Smooth muscle cell (in vitro differentiated cells): Measurements from ENCODE around the gene SNAPC2. TPM values are rescaled to one million over a fixed set of nuclear protein-coding genes. Genes with fewer than 3 reads are reported as not detected.

Experiments
- DNase-seq: peaks from one replicate; lab custom pipeline; 2025; ENCODE audit not compliant: unreplicated experiment; lab: John Stamatoyannopoulos, UW
- H2AFZ ChIP-seq: fragments of 200-600 bp; sonication (generic); 2 replicates; pipeline ENCODE4 v1.6.0; 2016; ENCODE audit warnings: antibody characterized with exemption, low read depth, mild to moderate bottlenecking
- H3F3A ChIP-seq: fragments of 200-600 bp; sonication (generic); 2 replicates; pipeline ENCODE4 v1.6.0; 2017; ENCODE audit warnings: antibody characterized with exemption, low read depth
- H3K27ac ChIP-seq: fragments of 200-600 bp; sonication (generic); 2 replicates; pipeline ENCODE4 v1.5.1; 2016; ENCODE audit warnings: low read depth, mild to moderate bottlenecking
- H3K27me3 ChIP-seq: fragments of 200-600 bp; sonication (generic); 2 replicates; pipeline ENCODE4 v1.6.1; 2016; ENCODE audit warnings: low read depth, mild to moderate bottlenecking
- H3K36me3 ChIP-seq: fragments of 200-600 bp; sonication (generic); 2 replicates; pipeline ENCODE4 v1.5.1; 2016; ENCODE audit warnings: low read depth
- H3K4me1 ChIP-seq: fragments of 200-600 bp; sonication (generic); 2 replicates; pipeline ENCODE4 v1.5.1; 2016; ENCODE audit warnings: low read depth
- H3K4me2 ChIP-seq: fragments of 200-600 bp; sonication (generic); 2 replicates; pipeline ENCODE4 v1.6.0; 2016; ENCODE audit warnings: mild to moderate bottlenecking
- H3K4me3 ChIP-seq: fragments of 200-600 bp; sonication (generic); 2 replicates; pipeline ENCODE4 v1.5.1; 2016; ENCODE audit warnings: mild to moderate bottlenecking
- H3K79me2 ChIP-seq: fragments of 200-600 bp; sonication (generic); 2 replicates; pipeline ENCODE4 v1.6.0; 2016; ENCODE audit warnings: low read depth, mild to moderate bottlenecking
- H3K9ac ChIP-seq: fragments of 200-600 bp; sonication (generic); 2 replicates; pipeline ENCODE4 v1.6.0; 2016; ENCODE audit warnings: low read depth
- H3K9me3 ChIP-seq: fragments of 200-600 bp; sonication (generic); replicated peaks from 2 replicates; pipeline ENCODE4 v1.5.1; 2016; ENCODE audit warnings: low read depth
- H4K20me1 ChIP-seq: fragments of 200-600 bp; sonication (generic); 2 replicates; pipeline ENCODE4 v1.6.0; 2016; ENCODE audit warnings: low read depth
- WGBS: methylation state at CpG from one replicate; pipeline ENCODE4 v1.1.7; 2016; ENCODE audit warnings: low lambda C conversion rate; 5-methylcytosine and 5-hydroxymethylcytosine counted together
- polyA plus RNA-seq: library from polyadenylated mRNA; unstranded; fragments of >200 nt; fragmentation: Nextera tagmentation; extraction: Ambion mirVana; gene quantifications from 2 replicates; pipeline ENCODE4 v1.2.1, GENCODE V29; 2016
- total RNA-seq: library from RNA; depleted of rRNA; stranded (reverse); fragments of >200 nt; gene quantifications from 2 replicates; pipeline ENCODE4 v1.2.3, GENCODE V29; 2014
- TF ChIP-seq, protein P1 (sequence below): fragments of 200-600 bp; sonication (generic); IDR thresholded peaks from 2 replicates; pipeline ENCODE4 v1.5.1; 2017; ENCODE audit warnings: borderline replicate concordance, mild to moderate bottlenecking, antibody characterized with exemption; ENCODE audit not compliant: insufficient read depth, poor library complexity, severe bottlenecking

SNAPC2 gene
- total and polyA plus RNA-seq, 2 experiments from 2014 or later: 18.2 to 35.0 TPM

DNA sequence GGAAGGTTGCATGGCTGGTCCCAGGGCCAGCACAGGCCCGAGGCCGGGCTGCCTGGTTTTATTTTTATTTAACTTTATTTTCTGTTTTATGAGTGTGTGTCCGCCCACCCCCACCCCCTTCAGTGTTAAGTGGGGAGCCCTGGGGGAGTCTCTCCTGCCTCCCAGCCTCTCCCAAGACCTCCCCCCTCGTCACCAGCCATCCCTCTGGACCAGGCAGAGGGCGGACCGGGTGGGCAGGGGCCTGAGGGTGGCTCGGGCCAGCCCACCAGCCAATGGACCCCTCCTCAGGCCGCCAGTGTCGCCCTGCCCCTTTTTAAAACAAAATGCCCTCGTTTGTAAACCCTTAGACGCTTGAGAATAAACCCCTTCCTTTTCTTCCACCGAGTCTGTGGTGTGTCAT, 6.0 kb upstream of the SNAPC2 start:
- H3K79me2 ChIP-seq: no peaks in the 10 kb centered on the region
- WGBS: 89% methylated on average over 7 of the region's 12 CpGs
- H2AFZ ChIP-seq: no peak overlapping the region
- peaks cover 14% of the 10 kb centered on the region for H4K20me1 ChIP-seq
- H3K4me2 ChIP-seq: no peak overlapping the region
- H3K27me3 ChIP-seq: no peaks in the 10 kb centered on the region
- TF ChIP-seq, protein P1, sequence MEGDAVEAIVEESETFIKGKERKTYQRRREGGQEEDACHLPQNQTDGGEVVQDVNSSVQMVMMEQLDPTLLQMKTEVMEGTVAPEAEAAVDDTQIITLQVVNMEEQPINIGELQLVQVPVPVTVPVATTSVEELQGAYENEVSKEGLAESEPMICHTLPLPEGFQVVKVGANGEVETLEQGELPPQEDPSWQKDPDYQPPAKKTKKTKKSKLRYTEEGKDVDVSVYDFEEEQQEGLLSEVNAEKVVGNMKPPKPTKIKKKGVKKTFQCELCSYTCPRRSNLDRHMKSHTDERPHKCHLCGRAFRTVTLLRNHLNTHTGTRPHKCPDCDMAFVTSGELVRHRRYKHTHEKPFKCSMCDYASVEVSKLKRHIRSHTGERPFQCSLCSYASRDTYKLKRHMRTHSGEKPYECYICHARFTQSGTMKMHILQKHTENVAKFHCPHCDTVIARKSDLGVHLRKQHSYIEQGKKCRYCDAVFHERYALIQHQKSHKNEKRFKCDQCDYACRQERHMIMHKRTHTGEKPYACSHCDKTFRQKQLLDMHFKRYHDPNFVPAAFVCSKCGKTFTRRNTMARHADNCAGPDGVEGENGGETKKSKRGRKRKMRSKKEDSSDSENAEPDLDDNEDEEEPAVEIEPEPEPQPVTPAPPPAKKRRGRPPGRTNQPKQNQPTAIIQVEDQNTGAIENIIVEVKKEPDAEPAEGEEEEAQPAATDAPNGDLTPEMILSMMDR: no peak
- H3K36me3 ChIP-seq: no peaks in the 10 kb centered on the region
- H3K9ac ChIP-seq: no peak overlapping the region
- H3K9me3 ChIP-seq: no peaks in the 10 kb centered on the region
- no peak for DNase-seq
- peaks cover 15% of the 10 kb centered on the region for H3K4me1 ChIP-seq
- H3K27ac ChIP-seq: no peak overlapping the region
- H3F3A ChIP-seq: peaks cover 7% of the 10 kb centered on the region
- H3K4me3 ChIP-seq: no peak overlapping the region

DNA sequence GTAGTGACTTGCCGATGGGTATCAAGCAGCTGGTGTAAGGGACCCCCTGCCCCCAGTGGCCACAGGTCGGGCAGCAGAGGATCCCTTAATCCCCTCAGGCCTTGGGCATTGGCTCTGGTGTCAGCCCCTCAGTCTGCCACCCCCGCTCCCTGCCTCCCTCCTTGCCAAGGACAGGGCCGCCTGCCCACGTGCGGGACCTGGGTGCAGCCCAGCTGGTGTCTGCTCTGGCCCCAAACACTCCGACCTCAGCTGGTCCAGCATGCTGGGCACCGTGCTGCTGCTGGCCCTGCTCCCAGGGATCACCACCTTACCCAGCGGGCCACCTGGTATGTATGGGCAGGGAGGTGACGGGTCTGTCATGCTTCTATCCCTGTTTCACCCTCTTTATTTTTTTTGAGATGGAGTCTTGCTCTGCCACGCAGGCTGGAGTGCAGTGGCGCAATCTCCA, 5.5 kb upstream of the SNAPC2 start, which contains the start of gene TGFBR3L:
TGFBR3L (plus strand) TSS at position 233 of the 448 bp plus-strand sequence.
- no peak for DNase-seq
- WGBS: 88% methylated on average over 12 of the region's 12 CpGs
- Histone ChIP-seq H3K4me3 (peak within 1 kb of the TSS; percentile 60), H3F3A (peaks cover 7% of the 10 kb centered on the region), H4K20me1 (peaks cover 9% of the 10 kb centered on the region), H3K9ac (no peak within 1 kb of the TSS), H2AFZ (no peak within 1 kb of the TSS), H3K27ac (no peak within 1 kb of the TSS), H3K27me3 (no peaks in the 10 kb centered on the region), H3K4me1 (peaks cover 15% of the 10 kb centered on the region), H3K79me2 (no peaks in the 10 kb centered on the region), H3K36me3 (no peaks in the 10 kb centered on the region), H3K9me3 (no peaks in the 10 kb centered on the region), H3K4me2 (peak within 1 kb of the TSS; percentile 98)
- TF ChIP-seq, protein P1: no peak

DNA sequence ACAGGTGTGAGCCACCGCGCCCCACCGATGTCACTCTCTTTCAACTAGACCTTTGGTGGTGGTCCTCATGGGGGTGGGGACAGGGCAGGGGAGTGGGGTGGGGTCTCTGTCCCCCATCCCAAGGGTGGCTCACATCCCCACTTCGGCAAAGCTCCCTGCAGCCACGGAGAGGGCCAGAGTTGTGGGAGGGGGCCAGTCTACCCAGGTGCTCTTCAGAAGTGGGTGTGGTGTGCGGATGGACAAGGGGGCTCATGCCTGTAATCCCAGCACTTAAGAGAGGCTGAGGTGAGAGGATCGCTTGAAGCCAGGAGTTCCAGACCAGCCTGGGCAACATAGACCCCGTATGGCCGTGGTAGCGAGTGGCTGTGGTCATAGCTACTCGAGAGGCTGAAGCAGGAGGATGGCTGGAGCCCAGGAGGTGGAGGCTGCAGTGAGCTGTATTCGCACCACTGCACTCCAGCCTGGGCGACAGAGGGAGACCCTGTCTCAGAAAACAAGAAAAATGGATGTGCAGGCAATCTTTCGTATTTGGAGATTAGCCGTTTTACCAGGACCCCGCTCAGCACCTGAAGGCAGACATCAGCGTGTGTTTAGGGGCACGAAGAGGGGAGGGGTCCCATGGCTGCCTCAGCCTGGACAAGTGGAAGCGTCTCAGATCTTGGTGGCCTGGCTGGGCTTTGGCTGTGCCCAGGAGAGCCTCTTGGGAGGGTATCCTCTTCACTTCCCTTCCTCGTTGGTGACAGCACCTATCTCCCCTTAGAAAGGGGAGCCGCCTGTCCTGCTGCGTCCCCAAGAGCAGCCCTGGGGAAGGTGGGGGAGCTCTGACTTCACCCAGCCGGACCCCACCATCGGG, 4.7 kb upstream of the SNAPC2 start:
- H3K9me3 ChIP-seq: no peaks in the 10 kb centered on the region
- no peak overlapping the region for H3K27ac ChIP-seq
- peak overlapping the region; percentile 98 for H3K4me2 ChIP-seq
- peaks cover 7% of the 10 kb centered on the region for H3F3A ChIP-seq
- peak overlapping the region; percentile 60 for H3K4me3 ChIP-seq
- H3K27me3 ChIP-seq: no peaks in the 10 kb centered on the region
- WGBS: 66% methylated on average over 22 of the region's 24 CpGs
- no peak for DNase-seq
- peak overlapping the region; percentile 22 for H3K9ac ChIP-seq
- no peak overlapping the region for H2AFZ ChIP-seq
- TF ChIP-seq, protein P1: no peak
- H4K20me1 ChIP-seq: peaks cover under 1% of the 10 kb centered on the region
- no peaks in the 10 kb centered on the region for H3K36me3 ChIP-seq
- no peaks in the 10 kb centered on the region for H3K79me2 ChIP-seq
- peaks cover 15% of the 10 kb centered on the region for H3K4me1 ChIP-seq
